ENCODE measurements around the gene MT4. TPM values are rescaled to one million over a fixed set of nuclear protein-coding genes. Genes with fewer than 3 reads are reported as not detected.

The MT4 gene
- total and polyA plus RNA-seq, 12 donors, result not detected

DNA sequence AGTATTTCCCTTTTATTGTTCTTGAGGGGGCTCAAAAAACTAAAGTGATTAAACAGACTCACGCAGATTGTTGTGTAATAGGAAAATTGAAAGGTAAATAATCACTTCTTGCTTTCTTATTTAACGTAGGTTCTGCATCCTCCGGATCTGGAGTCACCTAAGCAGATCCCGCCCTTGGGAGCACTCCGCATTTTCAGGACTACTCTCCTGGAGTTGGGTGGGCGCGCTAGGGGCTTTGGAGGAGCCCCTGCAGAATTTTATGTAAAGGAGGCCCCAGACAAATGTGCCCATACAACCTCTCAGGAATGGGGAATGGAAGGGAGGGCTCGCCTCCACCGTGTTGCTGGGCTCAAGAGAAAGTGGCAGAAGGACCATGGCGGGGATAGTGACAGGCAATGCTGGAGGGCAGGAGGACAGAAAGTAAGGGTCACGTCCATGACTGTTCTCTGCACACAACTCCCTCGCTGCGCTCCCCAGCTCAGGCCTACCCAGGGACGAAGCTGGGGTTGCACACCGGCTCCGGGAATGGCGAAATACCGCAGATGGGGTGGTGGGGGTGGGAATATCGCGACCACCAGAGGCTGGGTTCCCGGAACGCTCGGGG is 51.8 kb downstream of the MT4 start:
- Histone ChIP-seq H3K4me3 (peak overlapping the region in 9 of 10 donors; percentile 37 to 71 (median 53)), H3K27me3 (peaks cover 0 to 25% (median 0%) of the 10 kb centered on the region in 7 donors), H3K27ac (peak overlapping the region; percentile 6 to 83 (median 78)), H3K9me3 (no peaks in the 10 kb centered on the region), H3K4me1 (peaks cover 7 to 38% (median 28%) of the 10 kb centered on the region in 9 donors), H3K36me3 (no peaks in the 10 kb centered on the region)
- intact Hi-C loops (cut with DNase I), result no loop called here
- DNase-seq (no peak), ATAC-seq (peak in 4 of 8 donors; percentile 4 to 48 (median 12))
- TF ChIP-seq CTCF (IDR thresholded peaks at IDR 0.05), result no peak
- WGBS, 2 donors, result 47 to 49% methylated on average over 23 of the region's 23 CpGs

- Histone ChIP-seq H3K4me3 (peak overlapping the region in 9 of 10 donors; percentile 37 to 71 (median 53)), H3K9me3 (no peaks in the 10 kb centered on the region), H3K27me3 (peaks cover 0 to 25% (median 0%) of the 10 kb centered on the region in 7 donors), H3K4me1 (peaks cover 7 to 32% (median 21%) of the 10 kb centered on the region in 9 donors), H3K27ac (peak overlapping the region; percentile 21 to 83 (median 78)), H3K36me3 (no peaks in the 10 kb centered on the region)
- intact Hi-C loops (cut with DNase I), result no loop called here
- ATAC-seq, result peak; percentile 92 to 98 (median 95)
- 2% methylated on average over 37 to 41 of the region's 41 CpGs for WGBS, 2 donors
- DNase-seq, result peak; percentile 83 to 87
- TF ChIP-seq CTCF (IDR thresholded peaks at IDR 0.05), result no peak
Observed at GRCh38 chr16:56617212-56618085, 52.6 kb downstream of the MT4 start.

GRCh38 chr16:56618138-56618537 is 53.3 kb downstream of the MT4 start:
- H3K4me3 ChIP-seq, result peak overlapping the region in 6 of 10 donors; percentile 44 to 71 (median 54)
- no peak for ATAC-seq
- DNase-seq, result no peak

More at GRCh38 chr16:56618138-56618537, 53.3 kb downstream of the MT4 start:
- no peaks in the 10 kb centered on the region for H3K9me3 ChIP-seq
- H3K4me1 ChIP-seq, result peaks cover 7 to 32% (median 20%) of the 10 kb centered on the region in 9 donors
- no peaks in the 10 kb centered on the region for H3K36me3 ChIP-seq
- peak overlapping the region in 5 of 10 donors; percentile 64 to 82 (median 79) for H3K27ac ChIP-seq
- peaks cover 0 to 25% (median 0%) of the 10 kb centered on the region in 7 donors for H3K27me3 ChIP-seq
- no peak for TF ChIP-seq CTCF (IDR thresholded peaks at IDR 0.05)
- intact Hi-C loops (cut with DNase I), result no loop called here
- WGBS, 2 donors, result 76 to 79% methylated on average over 6 of the region's 6 CpGs

Other genes starting within 250 kb of the MT4 start
- gene AMFR, start 139.5 kb upstream of the MT4 start, total RNA-seq, result 10 to 100 TPM; 50.6 to 87.9 (median 69.7) TPM
- 10 to 100 TPM; 18.1 to 63.9 TPM for gene AMFR, start 139.5 kb upstream of the MT4 start, polyA plus RNA-seq
- gene NUDT21, start 113.7 kb upstream of the MT4 start, total RNA-seq, result 10 to 100 TPM; 59.2 to 74.7 (median 63.4) TPM
- 10 to 100 TPM in 1 of 2 donors, 1 to 10 TPM in 1; 9.3 to 26.4 TPM for gene NUDT21, start 113.7 kb upstream of the MT4 start, polyA plus RNA-seq
- gene OGFOD1, start 113.5 kb upstream of the MT4 start, total RNA-seq, result 10 to 100 TPM; 24.2 to 41.0 (median 36.8) TPM
- 10 to 100 TPM in 1 of 2 donors, 1 to 10 TPM in 1; 8.9 to 17.5 TPM for gene OGFOD1, start 113.5 kb upstream of the MT4 start, polyA plus RNA-seq
- 10 to 100 TPM; 37.7 to 75.9 (median 60.1) TPM for gene BBS2, start 45.0 kb upstream of the MT4 start, total RNA-seq
- 10 to 100 TPM; 11.7 to 33.0 TPM for gene BBS2, start 45.0 kb upstream of the MT4 start, polyA plus RNA-seq
- 10 to 100 TPM in 1 of 10 donors, 1 to 10 TPM in 9; 1.9 to 11.6 (median 4.1) TPM for gene MT3, start 24.5 kb downstream of the MT4 start, total RNA-seq
- gene MT3, start 24.5 kb downstream of the MT4 start, polyA plus RNA-seq, result 10 to 100 TPM in 1 of 2 donors, 1 to 10 TPM in 1; 4.4 to 29.8 TPM
- 100 to 1,000 TPM in 6 of 10 donors, 10 to 100 TPM in 4; 88.8 to 354 (median 109) TPM for gene MT2A, start 43.5 kb downstream of the MT4 start, total RNA-seq
- 100 to 1,000 TPM; 195 to 231 TPM for gene MT2A, start 43.5 kb downstream of the MT4 start, polyA plus RNA-seq
- 100 to 1,000 TPM in 5 of 10 donors, 10 to 100 TPM in 5; 83.3 to 164 (median 97.0) TPM for gene MT1E, start 60.7 kb downstream of the MT4 start, total RNA-seq
- gene MT1E, start 60.7 kb downstream of the MT4 start, polyA plus RNA-seq, result 100 to 1,000 TPM in 1 of 2 donors, 10 to 100 TPM in 1; 31.9 to 268 TPM
- 10 to 100 TPM in 1 of 10 donors, 1 to 10 TPM in 5, under 1 TPM in 4; 0.75 to 24.3 (median 1.7) TPM for gene MT1M, start 67.6 kb downstream of the MT4 start, total RNA-seq
- gene MT1M, start 67.6 kb downstream of the MT4 start, polyA plus RNA-seq, result 10 to 100 TPM; 11.9 to 25.4 TPM
- gene MT1A, start 73.6 kb downstream of the MT4 start, total RNA-seq, result 10 to 100 TPM in 1 of 10 donors, 1 to 10 TPM in 5, under 1 TPM in 2, not detected in 2; 0.71 to 67.7 (median 2.6) TPM
- gene MT1A, start 73.6 kb downstream of the MT4 start, polyA plus RNA-seq, result 100 to 1,000 TPM in 1 of 2 donors, 10 to 100 TPM in 1; 11.1 to 102 TPM
- gene MT1B, start 86.8 kb downstream of the MT4 start, total RNA-seq, result not detected
- not detected for gene MT1B, start 86.8 kb downstream of the MT4 start, polyA plus RNA-seq
- 1 to 10 TPM in 9 of 10 donors, under 1 TPM in 1; 0.98 to 7.7 (median 2.4) TPM for gene MT1F, start 92.9 kb downstream of the MT4 start, total RNA-seq
- gene MT1F, start 92.9 kb downstream of the MT4 start, polyA plus RNA-seq, result 1 to 10 TPM; 2.0 to 2.4 TPM
- gene MT1G, start 103.0 kb downstream of the MT4 start, total RNA-seq, result 1 to 10 TPM in 3 of 10 donors, under 1 TPM in 1, not detected in 6; 0.95 to 9.0 (median 1.0) TPM
- 1 to 10 TPM; 3.6 to 3.7 TPM for gene MT1G, start 103.0 kb downstream of the MT4 start, polyA plus RNA-seq
- gene MT1H, start 104.7 kb downstream of the MT4 start, total RNA-seq, result 1 to 10 TPM in 1 of 10 donors, not detected in 9; 2.4 TPM
- gene MT1H, start 104.7 kb downstream of the MT4 start, polyA plus RNA-seq, result not detected
- 100 to 1,000 TPM in 4 of 10 donors, 10 to 100 TPM in 6; 15.8 to 616 (median 71.4) TPM for gene MT1X, start 117.4 kb downstream of the MT4 start, total RNA-seq
- 100 to 1,000 TPM; 162 to 239 TPM for gene MT1X, start 117.4 kb downstream of the MT4 start, polyA plus RNA-seq
- gene NUP93, start 165.1 kb downstream of the MT4 start, total RNA-seq, result 10 to 100 TPM; 25.4 to 34.8 (median 27.6) TPM
- gene NUP93, start 165.1 kb downstream of the MT4 start, polyA plus RNA-seq, result 10 to 100 TPM; 27.2 to 32.3 TPM